OCI-LY1 (cell line): ENCODE data around the gene NUDT17.

Experiments used
- EZH2 ChIP-seq: fragments of 200-600 bp; sonication (generic), shearing (Covaris generic); IDR thresholded peaks from 2 replicates; pipeline ENCODE4 v1.8.0; 2017; ENCODE audit warnings: borderline replicate concordance, mixed run types, mild to moderate bottlenecking, antibody characterized with exemption, low read length, moderate library complexity, mixed read lengths
- TF ChIP-seq, protein P1 (sequence below): fragments of 200-600 bp; sonication (generic), shearing (Covaris generic); IDR thresholded peaks from 2 replicates; pipeline ENCODE4 v1.5.1; 2017; ENCODE audit warnings: mild to moderate bottlenecking, antibody characterized with exemption, low read length, moderate library complexity, mixed read lengths

DNA sequence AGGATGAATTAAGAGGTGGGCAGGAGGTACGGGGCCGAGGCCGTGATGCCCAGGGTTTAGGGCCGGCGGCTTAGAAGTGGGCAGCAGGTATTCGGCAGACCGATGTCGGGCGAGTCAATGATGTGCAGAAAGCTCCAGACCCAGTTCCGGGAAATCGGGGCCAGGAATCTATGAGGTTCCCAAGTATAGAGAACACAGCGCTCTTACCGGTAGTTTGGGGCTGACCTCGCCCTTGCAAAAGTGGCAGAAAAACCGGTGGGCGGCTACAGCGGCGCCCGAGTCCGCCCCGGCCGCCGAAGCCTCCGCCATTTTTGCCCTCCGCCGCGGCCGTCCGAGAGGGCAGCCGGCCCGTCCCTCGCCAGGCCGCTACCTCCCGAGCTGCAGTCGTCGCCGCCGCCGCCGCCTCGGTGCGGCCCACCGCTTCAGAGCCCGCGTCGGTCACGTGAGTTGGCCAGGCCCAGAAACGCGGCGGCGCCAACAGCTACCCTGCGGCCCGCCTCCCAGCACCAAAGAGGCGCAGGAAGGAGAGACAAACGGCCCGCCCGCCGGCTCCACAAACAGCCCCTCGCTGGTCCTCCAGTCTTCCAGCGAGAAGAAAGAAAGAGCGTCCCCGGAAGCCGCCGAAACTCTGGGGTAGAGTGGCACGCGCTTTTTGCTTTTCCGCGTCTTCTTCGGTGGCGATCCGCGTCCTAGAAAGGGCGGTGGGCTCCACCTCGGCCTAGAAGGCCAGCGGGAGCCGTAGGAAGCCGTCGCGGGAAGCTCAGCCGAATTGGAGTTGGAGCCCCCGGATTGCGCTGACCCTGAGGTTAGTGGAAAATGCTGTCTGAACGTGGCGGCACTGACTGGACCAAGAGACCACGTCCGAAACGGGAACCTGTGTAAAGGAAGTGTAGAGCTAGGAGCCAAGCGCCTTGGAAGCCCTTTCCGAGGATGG lies 21.6 kb upstream of the NUDT17 start, which contains the start of the genes POLR3C and RNF115:
- TF ChIP-seq, protein P1, sequence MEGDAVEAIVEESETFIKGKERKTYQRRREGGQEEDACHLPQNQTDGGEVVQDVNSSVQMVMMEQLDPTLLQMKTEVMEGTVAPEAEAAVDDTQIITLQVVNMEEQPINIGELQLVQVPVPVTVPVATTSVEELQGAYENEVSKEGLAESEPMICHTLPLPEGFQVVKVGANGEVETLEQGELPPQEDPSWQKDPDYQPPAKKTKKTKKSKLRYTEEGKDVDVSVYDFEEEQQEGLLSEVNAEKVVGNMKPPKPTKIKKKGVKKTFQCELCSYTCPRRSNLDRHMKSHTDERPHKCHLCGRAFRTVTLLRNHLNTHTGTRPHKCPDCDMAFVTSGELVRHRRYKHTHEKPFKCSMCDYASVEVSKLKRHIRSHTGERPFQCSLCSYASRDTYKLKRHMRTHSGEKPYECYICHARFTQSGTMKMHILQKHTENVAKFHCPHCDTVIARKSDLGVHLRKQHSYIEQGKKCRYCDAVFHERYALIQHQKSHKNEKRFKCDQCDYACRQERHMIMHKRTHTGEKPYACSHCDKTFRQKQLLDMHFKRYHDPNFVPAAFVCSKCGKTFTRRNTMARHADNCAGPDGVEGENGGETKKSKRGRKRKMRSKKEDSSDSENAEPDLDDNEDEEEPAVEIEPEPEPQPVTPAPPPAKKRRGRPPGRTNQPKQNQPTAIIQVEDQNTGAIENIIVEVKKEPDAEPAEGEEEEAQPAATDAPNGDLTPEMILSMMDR, result no peak
- no peak for TF ChIP-seq EZH2
